Measurements from ENCODE around the gene SEPTIN6. TPM values are rescaled to one million over a fixed set of nuclear protein-coding genes. Genes with fewer than 3 reads are reported as not detected.
A peak's percentile ranks its signal among the peaks of the same experiment; 100 is the strongest.

SEPTIN6 gene
- total and polyA plus RNA-seq, 10 donors, result 45.1 to 139 (median 97.3) TPM

GRCh38 chrX:119695535-119696050, 2.6 kb upstream of the SEPTIN6 start:
- Histone ChIP-seq H3K9me3 (no peaks in the 10 kb centered on the region), H3K27me3 (replicated peaks in 1 of 7) (peaks cover 0 to 5% (median 0%) of the 10 kb centered on the region in 7 donors), H3K4me1 (peaks cover 0 to 34% (median 14%) of the 10 kb centered on the region in 6 donors), H3K4me3 (peak overlapping the region in 1 of 8 donors; percentile 28), H3K27ac (no peak overlapping the region), H3K36me3 (no peaks in the 10 kb centered on the region)
- DNase-seq, result no peak
- intact Hi-C loops (cut with DNase I; ENCODE audit: low total_unique reads), result loop anchor here (10.0 kb wide), 1 partner anchor 81 kb away; no protein-coding TSS in a partner anchor
- WGBS, 5 donors, result 59 to 82% (median 76%) methylated on average over 5 to 12 of the region's 12 CpGs
- no peak for TF ChIP-seq POLR2A (IDR thresholded peaks at IDR 0.05)
- peak in 1 of 3 donors; percentile 12 for TF ChIP-seq POLR2AphosphoS5 (IDR thresholded peaks at IDR 0.05)
- no peak for TF ChIP-seq CTCF (IDR thresholded peaks at IDR 0.05 in 8 of 11, conservative IDR thresholded peaks at IDR 0.05 in 3 of 11)

- no peaks in the 10 kb centered on the region for H3K36me3 ChIP-seq
- TF ChIP-seq CTCF (IDR thresholded peaks at IDR 0.05 in 8 of 11, conservative IDR thresholded peaks at IDR 0.05 in 3 of 11) (no peak), POLR2AphosphoS5 (IDR thresholded peaks at IDR 0.05) (no peak), POLR2A (IDR thresholded peaks at IDR 0.05) (no peak)
- H3K9me3 ChIP-seq, result no peaks in the 10 kb centered on the region
- H3K4me3 ChIP-seq, result peak overlapping the region in 1 of 8 donors; percentile 28
- H3K4me1 ChIP-seq, result peaks cover 0 to 41% (median 16%) of the 10 kb centered on the region in 6 donors
- peak overlapping the region in 3 of 8 donors; percentile 93 to 95 (median 94) for H3K27ac ChIP-seq
- peaks cover 0 to 5% (median 0%) of the 10 kb centered on the region in 7 donors for H3K27me3 ChIP-seq (replicated peaks in 1 of 7)
- DNase-seq, result peak; percentile 78
- intact Hi-C loops (cut with DNase I; ENCODE audit: low total_unique reads), result loop anchor here (10.0 kb wide), 1 partner anchor 80 kb away; no protein-coding TSS in a partner anchor
- 69 to 85% (median 77%) methylated on average over 19 to 39 of the region's 39 CpGs for WGBS, 5 donors
Observed at GRCh38 chrX:119694601-119695534, 1.9 kb upstream of the SEPTIN6 start.

GRCh38 chrX:119693996-119694451, 1.1 kb upstream of the SEPTIN6 start:
- H3K27ac ChIP-seq, result peak overlapping the region; percentile 83 to 98 (median 91)
- intact Hi-C loops (cut with DNase I; ENCODE audit: low total_unique reads), result loop anchor here (10.0 kb wide), 1 partner anchor 79 kb away; no protein-coding TSS in a partner anchor
- H3K9me3 ChIP-seq, result no peaks in the 10 kb centered on the region
- DNase-seq, result peak; percentile 81
- peaks cover 3 to 49% (median 21%) of the 10 kb centered on the region in 6 donors for H3K4me1 ChIP-seq
- 26 to 39% (median 32%) methylated on average over 8 to 23 of the region's 23 CpGs for WGBS, 5 donors
- peak overlapping the region in 6 of 8 donors; percentile 68 to 96 (median 79) for H3K4me3 ChIP-seq
- H3K27me3 ChIP-seq (replicated peaks in 1 of 7), result peaks cover 0 to 5% (median 0%) of the 10 kb centered on the region in 7 donors
- TF ChIP-seq POLR2AphosphoS5 (IDR thresholded peaks at IDR 0.05), result no peak
- TF ChIP-seq POLR2A (IDR thresholded peaks at IDR 0.05), result no peak
- no peak for TF ChIP-seq CTCF (IDR thresholded peaks at IDR 0.05 in 8 of 11, conservative IDR thresholded peaks at IDR 0.05 in 3 of 11)
- no peaks in the 10 kb centered on the region for H3K36me3 ChIP-seq
